OCI-LY3 (cell line): ENCODE data around the gene TCF12.

Source experiments
- EZH2phosphoT487 ChIP-seq: fragments of 200-600 bp; shearing (Covaris generic); IDR thresholded peaks from 2 replicates; pipeline ENCODE4 v1.6.1; 2018; ENCODE audit warnings: antibody characterized with exemption, mixed run types, low read depth
- TF ChIP-seq, protein P1 (sequence below): fragments of 200-600, 300-600 bp; sonication (generic); IDR thresholded peaks from 2 replicates; pipeline ENCODE4 v1.5.1; 2014; ENCODE audit warnings: antibody characterized with exemption, low read length, low read depth

DNA sequence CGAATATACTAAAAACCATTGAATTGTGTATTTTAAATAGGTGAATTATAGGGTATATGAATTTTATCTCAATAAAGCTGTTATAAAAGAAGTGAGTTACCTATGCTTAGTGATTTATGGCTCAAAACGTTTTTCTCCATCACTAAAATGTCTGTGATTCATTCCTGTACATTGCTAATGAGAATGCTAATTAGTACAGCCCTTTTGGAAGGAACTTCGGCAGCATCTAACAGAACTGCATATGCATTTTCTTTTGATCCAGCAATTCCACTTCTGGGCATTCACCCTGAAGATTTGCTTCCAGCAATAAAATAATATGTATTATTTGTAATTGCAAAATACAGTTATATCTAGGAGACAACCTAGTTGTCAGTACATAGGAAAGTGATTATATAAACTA, 53.6 kb downstream of the TCF12 start:
- no peak for TF ChIP-seq EZH2phosphoT487
- TF ChIP-seq, protein P1, sequence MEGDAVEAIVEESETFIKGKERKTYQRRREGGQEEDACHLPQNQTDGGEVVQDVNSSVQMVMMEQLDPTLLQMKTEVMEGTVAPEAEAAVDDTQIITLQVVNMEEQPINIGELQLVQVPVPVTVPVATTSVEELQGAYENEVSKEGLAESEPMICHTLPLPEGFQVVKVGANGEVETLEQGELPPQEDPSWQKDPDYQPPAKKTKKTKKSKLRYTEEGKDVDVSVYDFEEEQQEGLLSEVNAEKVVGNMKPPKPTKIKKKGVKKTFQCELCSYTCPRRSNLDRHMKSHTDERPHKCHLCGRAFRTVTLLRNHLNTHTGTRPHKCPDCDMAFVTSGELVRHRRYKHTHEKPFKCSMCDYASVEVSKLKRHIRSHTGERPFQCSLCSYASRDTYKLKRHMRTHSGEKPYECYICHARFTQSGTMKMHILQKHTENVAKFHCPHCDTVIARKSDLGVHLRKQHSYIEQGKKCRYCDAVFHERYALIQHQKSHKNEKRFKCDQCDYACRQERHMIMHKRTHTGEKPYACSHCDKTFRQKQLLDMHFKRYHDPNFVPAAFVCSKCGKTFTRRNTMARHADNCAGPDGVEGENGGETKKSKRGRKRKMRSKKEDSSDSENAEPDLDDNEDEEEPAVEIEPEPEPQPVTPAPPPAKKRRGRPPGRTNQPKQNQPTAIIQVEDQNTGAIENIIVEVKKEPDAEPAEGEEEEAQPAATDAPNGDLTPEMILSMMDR, result no peak
